Ramos (cell line): ENCODE results near the gene NPR3.
"Not testable (repeated sequence)": the region's sequence is repeated elsewhere in the genome, so short reads cannot be mapped to it uniquely, and the experiment has no call there.

Experiments used
- in situ Hi-C: fragments of 300-500 bp; cut with MboI; formaldehyde crosslinking; loops from one replicate; pipeline ENCODE4 v1.14.3; 2022; ENCODE audit warnings: low sequenced_read_pairs; ENCODE audit not compliant: unreplicated experiment

NPR3 gene

GRCh38 chr5:32803656-32804055, 92.5 kb downstream of the NPR3 start:
- in situ Hi-C loops, result no loop called here

GRCh38 chr5:32805462-32805861, 94.3 kb downstream of the NPR3 start:
- in situ Hi-C loops, result not testable (repeated sequence)

GRCh38 chr5:32805971-32806638, 95.0 kb downstream of the NPR3 start:
- in situ Hi-C loops, result no loop called here

GRCh38 chr5:32808783-32809182, 97.7 kb downstream of the NPR3 start:
- in situ Hi-C loops, result no loop called here

- in situ Hi-C loops, result no loop called here
These were observed 99.7 kb downstream of the NPR3 start for GRCh38 chr5:32810804-32811203.

- in situ Hi-C loops, result no loop called here
These were observed 101.3 kb downstream of the NPR3 start for GRCh38 chr5:32812399-32812798.

- in situ Hi-C loops, result no loop called here
These were observed 103.0 kb downstream of the NPR3 start for GRCh38 chr5:32814141-32814540.

GRCh38 chr5:32814620-32815019, 103.5 kb downstream of the NPR3 start:
- in situ Hi-C loops, result no loop called here

GRCh38 chr5:32827981-32828380, 116.9 kb downstream of the NPR3 start:
- in situ Hi-C loops, result no loop called here

GRCh38 chr5:32828492-32828891, 117.4 kb downstream of the NPR3 start:
- in situ Hi-C loops, result no loop called here

GRCh38 chr5:32831624-32832023, 120.5 kb downstream of the NPR3 start:
- in situ Hi-C loops, result no loop called here

- in situ Hi-C loops, result no loop called here
These were observed 122.0 kb downstream of the NPR3 start for GRCh38 chr5:32833127-32833526.

- in situ Hi-C loops, result no loop called here
These were observed 122.5 kb downstream of the NPR3 start for GRCh38 chr5:32833663-32834062.

GRCh38 chr5:32834251-32834650, 123.1 kb downstream of the NPR3 start:
- in situ Hi-C loops, result no loop called here

- in situ Hi-C loops, result no loop called here
These were observed 125.1 kb downstream of the NPR3 start for GRCh38 chr5:32836176-32836575.

- in situ Hi-C loops, result no loop called here
These were observed 126.1 kb downstream of the NPR3 start for GRCh38 chr5:32837211-32837610.

GRCh38 chr5:32839106-32839505, 128.0 kb downstream of the NPR3 start:
- in situ Hi-C loops, result no loop called here

- in situ Hi-C loops, result no loop called here
These were observed 129.5 kb downstream of the NPR3 start for GRCh38 chr5:32840606-32841005.
